Testis (tissue), 3 donors: ENCODE results near the gene HDGFL2. TPM values are rescaled to one million over a fixed set of nuclear protein-coding genes. Genes with fewer than 3 reads are reported as not detected.

Experiments used
- DNase-seq: peaks from one replicate; pipeline ENCODE4 v3.0.0-alpha.2; 2019
- H3K27ac ChIP-seq, 2 donors: fragments of 200-600 bp; sonication (generic); one replicate each; pipeline ENCODE4 v1.5.1; 2019
- H3K27me3 ChIP-seq: fragments of 200-600 bp; sonication (generic); one replicate; pipeline ENCODE4 v1.5.1; 2019
- H3K36me3 ChIP-seq: fragments of 200-600 bp; sonication (generic); one replicate; pipeline ENCODE4 v1.5.1; 2017; ENCODE audit warnings: low read depth; ENCODE audit errors: missing control alignments
- H3K4me1 ChIP-seq: fragments of 200-600 bp; sonication (generic); one replicate; pipeline ENCODE4 v1.5.1; 2019
- H3K4me3 ChIP-seq, 2 donors: fragments of 200-600 bp; sonication (generic); one replicate each; pipeline ENCODE4 v1.5.1; 2017 to 2019
- H3K9me3 ChIP-seq: fragments of 200-600 bp; sonication (generic); one replicate; pipeline ENCODE4 v1.5.1; 2017
- CTCF ChIP-seq, 3 experiments: fragments of 450-650 bp in 2 of 3; fragments of 200-600 bp in 1 of 3; sonication (generic) in 1 of 3; IDR thresholded peaks; one replicate each; pipeline ENCODE4 v1.5.1; 2016 to 2019; ENCODE audit warnings: antibody characterized with exemption in 3 of 3, mild to moderate bottlenecking in 2 of 3, moderate library complexity in 1 of 3
- POLR2A ChIP-seq: fragments of 450-650 bp; IDR thresholded peaks from one replicate; pipeline ENCODE4 v1.6.1; 2017; ENCODE audit warnings: antibody characterized with exemption, mild to moderate bottlenecking, moderate library complexity
- WGBS, 2 donors: methylation state at CpG; one replicate each; pipeline ENCODE4 v1.1.5; 2018; 5-methylcytosine and 5-hydroxymethylcytosine counted together
- intact Hi-C: fragments of 100-400 bp; cut with DNase I; formaldehyde crosslinking; loops from one replicate; pipeline ENCODE4 v1.15.1; 2023; ENCODE audit warnings: low total_unique reads
- polyA plus RNA-seq: library from polyadenylated mRNA; stranded (reverse); fragments of 350-450 nt; fragmentation: Illumina TruSeq; extraction: RNeasy Lipid Tissue Mini Kit (QIAGEN cat#74804); gene quantifications from one replicate; pipeline ENCODE4 v1.2.3, GENCODE V29; 2014; ENCODE audit warnings: low read depth, low replicate concordance; ENCODE audit not compliant: insufficient read depth
- total RNA-seq, 2 donors: library from RNA; depleted of rRNA; stranded (reverse); fragments of >200 nt; gene quantifications; one replicate each; pipeline ENCODE4 v1.2.3, GENCODE V29; 2016

HDGFL2 gene
- total and polyA plus RNA-seq, 3 donors from 2014 or later, result 81.4 to 141 (median 95.8) TPM

GRCh38 chr19:4533835-4534424 lies 61.8 kb downstream of the HDGFL2 start:
- 78 to 81% methylated on average over 7 to 9 of the region's 9 CpGs for WGBS, 2 donors
- DNase-seq, result no peak
- TF ChIP-seq POLR2A (no peak), CTCF (IDR thresholded peaks at IDR 0.05) (no peak)
- no peaks in the 10 kb centered on the region for H3K27me3 ChIP-seq
- H3K27ac ChIP-seq, result no peak overlapping the region
- intact Hi-C loops, result no loop called here
- peaks cover 3% of the 10 kb centered on the region for H3K4me1 ChIP-seq
- no peaks in the 10 kb centered on the region for H3K9me3 ChIP-seq
- no peak overlapping the region for H3K4me3 ChIP-seq
- H3K36me3 ChIP-seq, result no peaks in the 10 kb centered on the region

- H3K9me3 ChIP-seq, result no peaks in the 10 kb centered on the region
- TF ChIP-seq CTCF (IDR thresholded peaks at IDR 0.05), result no peak
- TF ChIP-seq POLR2A, result no peak
- 6 to 9% methylated on average over 8 to 32 of the region's 49 CpGs for WGBS, 2 donors
- no peaks in the 10 kb centered on the region for H3K27me3 ChIP-seq
- no peaks in the 10 kb centered on the region for H3K36me3 ChIP-seq
- no peak within 1 kb of the TSS for H3K27ac ChIP-seq
- peaks cover 3% of the 10 kb centered on the region for H3K4me1 ChIP-seq
- H3K4me3 ChIP-seq, result peak within 1 kb of the TSS; percentile 5 to 36
- peak; percentile 89 for DNase-seq
- intact Hi-C loops, result no loop called here
These were observed 63.0 kb downstream of the HDGFL2 start, which contains the start of gene PLIN5 for GRCh38 chr19:4534836-4535658. Gene PLIN5, minus strand, starts transcription at chr19:4535224. Its CDS starts 1,150 bp downstream, at chr19:4534074.

- peaks cover 3% of the 10 kb centered on the region for H3K4me1 ChIP-seq
- no peaks in the 10 kb centered on the region for H3K36me3 ChIP-seq
- H3K27me3 ChIP-seq, result no peaks in the 10 kb centered on the region
- TF ChIP-seq CTCF (IDR thresholded peaks at IDR 0.05) (no peak), POLR2A (no peak)
- H3K9me3 ChIP-seq, result no peaks in the 10 kb centered on the region
- intact Hi-C loops, result no loop called here
- no peak overlapping the region for H3K4me3 ChIP-seq
- H3K27ac ChIP-seq, result no peak overlapping the region
- 29 to 62% methylated on average over 1 to 5 of the region's 5 CpGs for WGBS, 2 donors
- DNase-seq, result no peak
These were observed 64.7 kb downstream of the HDGFL2 start for GRCh38 chr19:4536798-4537197.

GRCh38 chr19:4537953-4538600 lies 66.0 kb downstream of the HDGFL2 start:
- Histone ChIP-seq H3K36me3 (no peaks in the 10 kb centered on the region), H3K4me1 (peaks cover 3% of the 10 kb centered on the region), H3K27me3 (no peaks in the 10 kb centered on the region), H3K4me3 (no peak overlapping the region), H3K9me3 (no peaks in the 10 kb centered on the region), H3K27ac (no peak overlapping the region)
- intact Hi-C loops, result no loop called here
- peak; percentile 38 for DNase-seq
- TF ChIP-seq POLR2A, result no peak
- no peak for TF ChIP-seq CTCF (IDR thresholded peaks at IDR 0.05)
- WGBS, 2 donors, result 55 to 58% methylated on average over 18 to 23 of the region's 27 CpGs
